M059J (cell line): ENCODE data around the gene GPER1. TPM values are rescaled to one million over a fixed set of nuclear protein-coding genes. Genes with fewer than 3 reads are reported as not detected.
"Not testable (repeated sequence)": the region's sequence is repeated elsewhere in the genome, so short reads cannot be mapped to it uniquely, and the experiment has no call there.

Experiments used
- DNase-seq: peaks from one replicate; pipeline ENCODE4 v3.0.0-alpha.2; 2012; ENCODE audit warnings: low read depth
- total RNA-seq: library from RNA; depleted of rRNA; stranded (reverse); fragments of >200 nt; shearing (Covaris generic); gene quantifications from 2 replicates; pipeline ENCODE4 v1.2.3, GENCODE V29; 2014; rRNA removed

The GPER1 gene
- total RNA-seq, 1 experiment from 2014 or later, result 0.22 TPM

DNA sequence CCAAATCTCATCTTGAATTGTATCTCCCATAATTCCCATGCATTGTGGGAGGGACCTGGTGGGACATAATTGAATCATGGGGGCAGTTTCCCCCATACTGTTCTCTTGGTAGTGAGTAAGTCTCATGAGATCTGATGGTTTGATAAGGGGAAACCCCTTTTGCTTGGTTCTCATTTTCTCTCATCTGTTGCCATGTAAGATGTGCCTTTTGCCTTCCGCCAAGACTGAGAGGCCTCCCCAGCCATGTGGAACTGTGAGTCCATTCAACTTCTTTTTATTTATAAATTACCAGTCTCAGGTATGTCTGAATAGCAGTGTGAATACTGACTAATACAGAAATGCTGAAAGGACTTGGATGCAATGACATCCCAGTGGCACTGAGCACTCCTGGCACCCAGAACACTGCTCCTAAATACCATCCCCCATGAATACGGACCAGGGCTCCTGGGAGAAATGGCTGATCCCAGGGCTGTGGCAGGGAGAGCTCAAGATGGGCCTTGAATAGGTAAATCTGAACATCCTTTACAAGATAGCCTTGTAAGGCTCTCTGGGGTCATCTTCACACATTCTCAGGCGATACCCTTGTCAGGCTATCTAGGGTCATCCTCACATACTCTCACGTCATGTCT is 52.7 kb downstream of the GPER1 start:
- no peak for DNase-seq

- no peak for DNase-seq
These were observed 53.7 kb downstream of the GPER1 start for GRCh38 chr7:1141651-1142050.

DNA sequence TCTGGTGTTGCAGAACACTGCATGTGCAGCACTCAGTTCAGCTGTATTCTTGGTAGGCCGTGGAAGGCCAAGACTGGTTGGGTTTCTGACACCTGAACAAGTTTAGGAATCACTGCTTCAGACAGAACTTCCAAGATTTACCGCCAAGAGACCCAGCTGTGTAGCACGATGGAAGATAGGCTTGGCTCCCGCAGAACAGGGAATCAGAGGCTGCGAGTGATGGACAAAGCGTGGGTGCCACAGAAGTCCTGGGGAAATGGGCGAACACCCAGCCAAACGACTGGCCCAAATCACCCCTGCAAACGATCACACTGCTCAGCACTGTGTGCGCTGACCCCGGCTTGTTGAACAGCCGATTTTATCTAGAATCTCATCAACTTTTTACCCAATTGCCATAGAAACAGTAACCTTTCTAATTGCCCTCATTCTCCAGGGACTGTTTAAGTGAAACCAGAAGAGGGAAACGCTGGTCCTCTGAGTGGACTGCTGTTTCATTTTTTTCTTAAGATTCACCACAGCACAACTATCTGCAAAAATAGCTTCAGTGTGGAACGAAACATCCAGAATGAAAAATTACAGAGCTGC is 54.2 kb downstream of the GPER1 start:
- no peak for DNase-seq

DNA sequence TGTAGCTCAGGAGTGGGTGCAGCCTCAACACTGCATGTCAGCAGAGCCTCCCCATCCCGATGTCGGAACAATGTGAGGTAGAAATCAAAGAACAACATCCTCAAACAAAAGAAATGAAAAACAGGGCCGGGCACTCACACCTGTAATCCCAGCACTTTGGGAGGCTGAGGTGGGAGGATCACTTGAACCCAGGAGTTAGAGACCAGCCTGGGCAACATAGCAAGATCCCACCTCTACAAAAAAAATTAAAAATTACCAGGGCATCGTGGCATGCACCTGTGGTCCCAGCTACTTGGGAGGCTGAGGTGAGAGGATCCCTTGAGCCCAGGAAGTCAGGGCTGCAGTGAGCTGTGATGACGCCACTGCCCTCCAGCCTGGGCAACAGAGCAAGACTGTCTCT is 55.1 kb downstream of the GPER1 start:
- not testable (repeated sequence) for DNase-seq

Other genes with a start within 250 kb of the GPER1 start
- 16.5 and 26.9 TPM in 2 replicates for gene GET4, start 211.6 kb upstream of the GPER1 start, total RNA-seq
- gene ADAP1, start 133.4 kb upstream of the GPER1 start, total RNA-seq, result 0.37 and 0.84 TPM in 2 replicates
- gene COX19, start 112.6 kb upstream of the GPER1 start, total RNA-seq, result 7.7 and 10.2 TPM in 2 replicates
- not detected in 2 replicates for gene CYP2W1, start 104.9 kb upstream of the GPER1 start, total RNA-seq
- 1.8 and 4.9 TPM in 2 replicates for gene GPR146, start 43.6 kb upstream of the GPER1 start, total RNA-seq
- 39.0 and 50.7 TPM in 2 replicates for gene ZFAND2A, start 72.1 kb downstream of the GPER1 start, total RNA-seq
- gene UNCX, start 144.8 kb downstream of the GPER1 start, total RNA-seq, result not detected in 2 replicates